Mesendoderm (in vitro differentiated cells): Measurements from ENCODE around the gene TRPV5.

Experiments used
- DNase-seq: peaks from one replicate; pipeline ENCODE4 v3.0.0; 2013
- H2AK5ac ChIP-seq: 2 replicates; pipeline ENCODE4 v1.6.1; 2013; ENCODE audit warnings: low read length, inconsistent platforms
- H2BK120ac ChIP-seq: 2 replicates; pipeline ENCODE4 v1.6.1; 2013; ENCODE audit warnings: low read depth, mild to moderate bottlenecking, low read length, moderate library complexity, mixed read lengths
- H2BK15ac ChIP-seq: replicated peaks from 2 replicates; pipeline ENCODE4 v1.6.1; 2013; ENCODE audit warnings: low read depth, mild to moderate bottlenecking, moderate library complexity
- H2BK5ac ChIP-seq: 2 replicates; pipeline ENCODE4 v1.6.1; 2013; ENCODE audit warnings: low read length, inconsistent platforms
- H3K18ac ChIP-seq: 2 replicates; pipeline ENCODE4 v1.6.1; 2013; ENCODE audit warnings: mild to moderate bottlenecking, low read length, mixed read lengths
- H3K23ac ChIP-seq: one replicate; pipeline ENCODE4 v1.6.1; 2013; ENCODE audit warnings: low read length
- H3K27ac ChIP-seq: 2 replicates; pipeline ENCODE4 v1.5.1; 2013; ENCODE audit warnings: low read depth, mild to moderate bottlenecking, inconsistent platforms, low read length, moderate library complexity
- H3K27me3 ChIP-seq: 2 replicates; pipeline ENCODE4 v1.6.1; 2013; ENCODE audit warnings: low read length, control low read depth, mild to moderate bottlenecking, inconsistent platforms; ENCODE audit not compliant: insufficient read depth, poor library complexity
- H3K36me3 ChIP-seq: 2 replicates; pipeline ENCODE4 v1.6.1; 2013; ENCODE audit warnings: low read length, inconsistent platforms; ENCODE audit not compliant: control insufficient read depth, insufficient read depth
- H3K4ac ChIP-seq: one replicate; pipeline ENCODE4 v1.6.1; 2013; ENCODE audit warnings: low read depth, mild to moderate bottlenecking, low read length, moderate library complexity
- H3K4me1 ChIP-seq: 2 replicates; pipeline ENCODE4 v1.6.1; 2013; ENCODE audit warnings: low read depth, low read length, inconsistent platforms; ENCODE audit not compliant: control insufficient read depth
- H3K4me2 ChIP-seq: 2 replicates; pipeline ENCODE4 v1.6.1; 2013; ENCODE audit warnings: low read length
- H3K4me3 ChIP-seq: 2 replicates; pipeline ENCODE4 v1.5.1; 2013; ENCODE audit warnings: mild to moderate bottlenecking, low read length
- H3K56ac ChIP-seq: one replicate; pipeline ENCODE4 v1.6.1; 2013; ENCODE audit warnings: low read length
- H3K79me1 ChIP-seq: 2 replicates; pipeline ENCODE4 v1.6.1; 2013; ENCODE audit warnings: low read length, inconsistent platforms
- H3K79me2 ChIP-seq: 2 replicates; pipeline ENCODE4 v1.6.1; 2013; ENCODE audit warnings: mild to moderate bottlenecking, low read length; ENCODE audit not compliant: control insufficient read depth, insufficient read depth
- H3K9ac ChIP-seq: 2 replicates; pipeline ENCODE4 v1.6.1; 2013; ENCODE audit warnings: low read length, inconsistent platforms
- H4K5ac ChIP-seq: one replicate; pipeline ENCODE4 v1.6.1; 2013; ENCODE audit warnings: low read length
- H4K8ac ChIP-seq: one replicate; pipeline ENCODE4 v1.6.1; 2013; ENCODE audit warnings: low read depth, mild to moderate bottlenecking, control low read depth, low read length, moderate library complexity
- WGBS: extraction: QIAGEN DNeasy Blood & Tissue Kit; methylation state at CpG from one replicate; pipeline ENCODE4 v1.1.7; 2013; ENCODE audit warnings: low lambda C conversion rate, missing lambda C conversion rate; ENCODE audit not compliant: insufficient coverage; ENCODE audit errors: extremely low coverage; 5-methylcytosine and 5-hydroxymethylcytosine counted together

The TRPV5 gene

GRCh38 chr7:142945001-142945400, 11.5 kb upstream of the TRPV5 start:
- Histone ChIP-seq H3K18ac (no peak overlapping the region), H2BK120ac (no peak overlapping the region), H3K4me1 (no peaks in the 10 kb centered on the region), H2BK15ac (no peak overlapping the region), H3K4ac (no peak overlapping the region), H3K79me1 (no peaks in the 10 kb centered on the region), H4K5ac (no peak overlapping the region), H3K36me3 (no peaks in the 10 kb centered on the region), H4K8ac (no peak overlapping the region), H3K4me3 (no peak overlapping the region), H2BK5ac (no peak overlapping the region), H3K27ac (no peak overlapping the region), H3K9ac (no peak overlapping the region), H2AK5ac (no peak overlapping the region), H3K23ac (no peak overlapping the region), H3K56ac (no peak overlapping the region), H3K79me2 (no peaks in the 10 kb centered on the region), H3K27me3 (no peaks in the 10 kb centered on the region), H3K4me2 (no peak overlapping the region)
- DNase-seq = no peak
- WGBS = no CpG with 5 or more reads among the region's 3 CpGs

- Histone ChIP-seq H3K23ac (no peak overlapping the region), H3K4me1 (no peaks in the 10 kb centered on the region), H3K79me2 (no peaks in the 10 kb centered on the region), H2BK15ac (no peak overlapping the region), H3K4ac (no peak overlapping the region), H3K27ac (no peak overlapping the region), H3K4me2 (no peak overlapping the region), H2BK120ac (no peak overlapping the region), H3K18ac (no peak overlapping the region), H3K27me3 (no peaks in the 10 kb centered on the region), H3K9ac (no peak overlapping the region), H3K4me3 (no peak overlapping the region), H2BK5ac (no peak overlapping the region), H4K5ac (no peak overlapping the region), H4K8ac (no peak overlapping the region), H3K36me3 (no peaks in the 10 kb centered on the region), H2AK5ac (no peak overlapping the region), H3K79me1 (no peaks in the 10 kb centered on the region), H3K56ac (no peak overlapping the region)
- WGBS = no CpG with 5 or more reads among the region's 7 CpGs
- DNase-seq = no peak
These were observed 10.2 kb upstream of the TRPV5 start for GRCh38 chr7:142943706-142944268.

- Histone ChIP-seq H3K18ac (no peak overlapping the region), H2AK5ac (no peak overlapping the region), H2BK15ac (no peak overlapping the region), H3K79me1 (no peaks in the 10 kb centered on the region), H3K9ac (no peak overlapping the region), H3K4me3 (no peak overlapping the region), H3K23ac (no peak overlapping the region), H3K79me2 (no peaks in the 10 kb centered on the region), H4K5ac (no peak overlapping the region), H4K8ac (no peak overlapping the region), H3K4me1 (no peaks in the 10 kb centered on the region), H3K56ac (no peak overlapping the region), H2BK5ac (no peak overlapping the region), H3K4me2 (no peak overlapping the region), H2BK120ac (no peak overlapping the region), H3K27me3 (no peaks in the 10 kb centered on the region), H3K4ac (no peak overlapping the region), H3K36me3 (no peaks in the 10 kb centered on the region), H3K27ac (no peak overlapping the region)
- no CpG with 5 or more reads among the region's 6 CpGs for WGBS
- no peak for DNase-seq
These were observed 9.2 kb upstream of the TRPV5 start for GRCh38 chr7:142942746-142943145.

- H3K4me3 ChIP-seq = no peak overlapping the region
- H2BK120ac ChIP-seq = no peak overlapping the region
- H3K27me3 ChIP-seq = no peaks in the 10 kb centered on the region
- no peak overlapping the region for H3K4me2 ChIP-seq
- no CpG with 5 or more reads among the region's 7 CpGs for WGBS
- no peak overlapping the region for H3K23ac ChIP-seq
- no peak overlapping the region for H3K56ac ChIP-seq
- H3K36me3 ChIP-seq = no peaks in the 10 kb centered on the region
- no peaks in the 10 kb centered on the region for H3K4me1 ChIP-seq
- no peak overlapping the region for H4K5ac ChIP-seq
- no peak overlapping the region for H3K27ac ChIP-seq
- no peak overlapping the region for H4K8ac ChIP-seq
- H3K79me1 ChIP-seq = no peaks in the 10 kb centered on the region
- H3K79me2 ChIP-seq = no peaks in the 10 kb centered on the region
- no peak overlapping the region for H3K9ac ChIP-seq
- H3K18ac ChIP-seq = no peak overlapping the region
- H2BK5ac ChIP-seq = no peak overlapping the region
- H3K4ac ChIP-seq = no peak overlapping the region
- H2BK15ac ChIP-seq = no peak overlapping the region
- H2AK5ac ChIP-seq = no peak overlapping the region
- DNase-seq = no peak
These were observed 8.0 kb upstream of the TRPV5 start for GRCh38 chr7:142941541-142941940.

GRCh38 chr7:142940966-142941535, 7.5 kb upstream of the TRPV5 start:
- no peaks in the 10 kb centered on the region for H3K27me3 ChIP-seq
- no peak overlapping the region for H3K23ac ChIP-seq
- no CpG with 5 or more reads among the region's 10 CpGs for WGBS
- H2AK5ac ChIP-seq = no peak overlapping the region
- no peaks in the 10 kb centered on the region for H3K36me3 ChIP-seq
- H3K79me1 ChIP-seq = no peaks in the 10 kb centered on the region
- H3K27ac ChIP-seq = no peak overlapping the region
- H2BK5ac ChIP-seq = no peak overlapping the region
- no peak overlapping the region for H2BK15ac ChIP-seq
- H4K8ac ChIP-seq = no peak overlapping the region
- H2BK120ac ChIP-seq = no peak overlapping the region
- H3K79me2 ChIP-seq = no peaks in the 10 kb centered on the region
- no peak overlapping the region for H3K4me2 ChIP-seq
- H3K9ac ChIP-seq = no peak overlapping the region
- H3K4me1 ChIP-seq = no peaks in the 10 kb centered on the region
- no peak overlapping the region for H4K5ac ChIP-seq
- H3K4ac ChIP-seq = no peak overlapping the region
- DNase-seq = no peak
- H3K18ac ChIP-seq = no peak overlapping the region
- no peak overlapping the region for H3K4me3 ChIP-seq
- no peak overlapping the region for H3K56ac ChIP-seq
